Measurements from ENCODE around the gene FILIP1. TPM values are rescaled to one million over a fixed set of nuclear protein-coding genes. Genes with fewer than 3 reads are reported as not detected.

FILIP1 gene
- total and polyA plus RNA-seq, 2 of the 4 experiments (the other 2 are of a cell fraction), result under 0.01 to 0.03 TPM

GRCh38 chr6:75301088-75301487 lies 192.5 kb downstream of the FILIP1 start:
- H2BK5ac ChIP-seq (ENCODE audit: low read depth, low read length, poor library complexity, severe bottlenecking), result no peak overlapping the region
- H2AK9ac ChIP-seq (replicated peaks; ENCODE audit: low read depth, low read length, poor library complexity), result no peak overlapping the region
- no peaks in the 10 kb centered on the region for H3K36me3 ChIP-seq (ENCODE audit: control insufficient read depth, insufficient read depth, low read length)
- no peak overlapping the region for H2AFZ ChIP-seq (replicated peaks; ENCODE audit: low read length, poor library complexity)
- no peak overlapping the region for H3K9ac ChIP-seq (ENCODE audit: low read depth, low read length)
- H4K91ac ChIP-seq (ENCODE audit: insufficient read depth, low read depth, low read length), result no peak overlapping the region
- no peaks in the 10 kb centered on the region for H3K27me3 ChIP-seq (ENCODE audit: control insufficient read depth, insufficient read depth, low read length)
- no peak overlapping the region for H2AK5ac ChIP-seq (ENCODE audit: low read depth, low read length)
- no peak overlapping the region for H4K5ac ChIP-seq (ENCODE audit: low read depth, low read length)
- no CpG with 5 or more reads among the region's 2 CpGs for WGBS, 2 experiments (ENCODE audit: extremely low coverage in 2 of 2, insufficient read length in 1 of 2)
- DNase-seq, result no peak
- BruUV-seq (replicated peaks), result no TSS peak
- no peak overlapping the region for H3K4me3 ChIP-seq (ENCODE audit: insufficient read depth, low read depth, low read length)
- dilution Hi-C loops (cut with HindIII; ENCODE audit: low sequenced_read_pairs, unreplicated experiment), result no loop called here
- intact Hi-C loops (cut with micrococcal nuclease), result no loop called here
- H2BK20ac ChIP-seq (ENCODE audit: low read depth, low read length), result no peak overlapping the region
- H3K18ac ChIP-seq (ENCODE audit: low read depth, low read length), result no peak overlapping the region
- ChIA-PET CTCF (no interaction called here), POLR2A (ENCODE audit: unreplicated experiment) (no interaction called here)
- no peak for ATAC-seq (ENCODE audit: low read depth)
- peaks cover 2% of the 10 kb centered on the region; the same call in 1 of the 2 replicates for H3K9me3 ChIP-seq (ENCODE audit: control insufficient read depth, insufficient read depth, low read length)
- no peak overlapping the region for H3K4ac ChIP-seq (ENCODE audit: low read depth, low read length)
- H3K79me1 ChIP-seq (ENCODE audit: low read depth in 1 of 2, low read length in 2 of 2), result no peaks in the 10 kb centered on the region
- H3K4me2 ChIP-seq (ENCODE audit: low read depth, low read length), result no peak overlapping the region
- H3K23ac ChIP-seq (ENCODE audit: low read depth, low read length), result no peak overlapping the region
- H3K4me1 ChIP-seq (ENCODE audit: control insufficient read depth, insufficient read depth, low read length), result peaks cover 4% of the 10 kb centered on the region; the same call in 1 of the 2 replicates
- H2BK120ac ChIP-seq (ENCODE audit: low read depth, low read length), result no peak overlapping the region
- no peak overlapping the region for H3K27ac ChIP-seq (ENCODE audit: insufficient read depth, low read length)
- no peak overlapping the region for H3K14ac ChIP-seq (replicated peaks; ENCODE audit: low read depth, low read length)
- H3K56ac ChIP-seq (ENCODE audit: extremely low read depth, insufficient read depth, low read length), result no peak overlapping the region
- no peak overlapping the region for H2BK15ac ChIP-seq (ENCODE audit: low read depth, low read length)
- in situ Hi-C loops (cut with MboI; ENCODE audit: low sequenced_read_pairs), result no loop called here
- no peak overlapping the region for H4K8ac ChIP-seq (ENCODE audit: low read depth in 2 of 2, low read length in 2 of 2)
- TF ChIP-seq USF2 (IDR thresholded peaks at IDR 0.05; ENCODE audit: low read depth, low read length) (no peak), CEBPB (IDR thresholded peaks at IDR 0.05; ENCODE audit: low read depth, low read length) (no peak), FOS (IDR thresholded peaks at IDR 0.05; ENCODE audit: low read depth, low read length) (no peak), RFX5 (IDR thresholded peaks at IDR 0.05; ENCODE audit: low read depth, low read length) (no peak), RCOR1 (IDR thresholded peaks at IDR 0.05; ENCODE audit: insufficient replicate concordance, low read length) (no peak), ELK1 (IDR thresholded peaks at IDR 0.05; ENCODE audit: borderline replicate concordance, low read depth, low read length) (no peak), BHLHE40 (IDR thresholded peaks at IDR 0.05; ENCODE audit: low read depth, low read length) (no peak), RAD21 (IDR thresholded peaks at IDR 0.05; ENCODE audit: low read length) (no peak), MAFK (IDR thresholded peaks at IDR 0.05; ENCODE audit: low read depth, low read length) (no peak), NFE2L2 (IDR thresholded peaks at IDR 0.05; ENCODE audit: low read depth, low read length) (no peak), CHD1 (IDR thresholded peaks at IDR 0.05; ENCODE audit: low read depth, low read length) (no peak), POLR2A (IDR thresholded peaks at IDR 0.05; ENCODE audit: low read depth, low read length) (no peak), MAZ (IDR thresholded peaks at IDR 0.05; ENCODE audit: borderline replicate concordance, low read depth, low read length) (no peak), SMC3 (IDR thresholded peaks at IDR 0.05; ENCODE audit: low read depth, low read length) (no peak), MXI1 (IDR thresholded peaks at IDR 0.05; ENCODE audit: borderline replicate concordance, low read depth, low read length) (no peak)
- TF ChIP-seq, protein P1, sequence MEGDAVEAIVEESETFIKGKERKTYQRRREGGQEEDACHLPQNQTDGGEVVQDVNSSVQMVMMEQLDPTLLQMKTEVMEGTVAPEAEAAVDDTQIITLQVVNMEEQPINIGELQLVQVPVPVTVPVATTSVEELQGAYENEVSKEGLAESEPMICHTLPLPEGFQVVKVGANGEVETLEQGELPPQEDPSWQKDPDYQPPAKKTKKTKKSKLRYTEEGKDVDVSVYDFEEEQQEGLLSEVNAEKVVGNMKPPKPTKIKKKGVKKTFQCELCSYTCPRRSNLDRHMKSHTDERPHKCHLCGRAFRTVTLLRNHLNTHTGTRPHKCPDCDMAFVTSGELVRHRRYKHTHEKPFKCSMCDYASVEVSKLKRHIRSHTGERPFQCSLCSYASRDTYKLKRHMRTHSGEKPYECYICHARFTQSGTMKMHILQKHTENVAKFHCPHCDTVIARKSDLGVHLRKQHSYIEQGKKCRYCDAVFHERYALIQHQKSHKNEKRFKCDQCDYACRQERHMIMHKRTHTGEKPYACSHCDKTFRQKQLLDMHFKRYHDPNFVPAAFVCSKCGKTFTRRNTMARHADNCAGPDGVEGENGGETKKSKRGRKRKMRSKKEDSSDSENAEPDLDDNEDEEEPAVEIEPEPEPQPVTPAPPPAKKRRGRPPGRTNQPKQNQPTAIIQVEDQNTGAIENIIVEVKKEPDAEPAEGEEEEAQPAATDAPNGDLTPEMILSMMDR (conservative IDR thresholded peaks at IDR 0.05; ENCODE audit: low read depth, low read length), result no peak
- no peaks in the 10 kb centered on the region for H4K20me1 ChIP-seq (ENCODE audit: insufficient read depth, low read length)
- no peaks in the 10 kb centered on the region for H3K9me1 ChIP-seq (ENCODE audit: insufficient read depth, low read length)

Data from IMR-90 (cell line).